Activated CD4-positive, alpha-beta T cell treated with anti-CD3 and anti-CD28 coated beads for 48 hours (primary cell): ENCODE data around the gene ENTHD1.

ENCODE experiments used
- DNase-seq: peaks from one replicate; pipeline ENCODE4 v3.0.0-alpha.2; 2020

ENTHD1 gene

DNA sequence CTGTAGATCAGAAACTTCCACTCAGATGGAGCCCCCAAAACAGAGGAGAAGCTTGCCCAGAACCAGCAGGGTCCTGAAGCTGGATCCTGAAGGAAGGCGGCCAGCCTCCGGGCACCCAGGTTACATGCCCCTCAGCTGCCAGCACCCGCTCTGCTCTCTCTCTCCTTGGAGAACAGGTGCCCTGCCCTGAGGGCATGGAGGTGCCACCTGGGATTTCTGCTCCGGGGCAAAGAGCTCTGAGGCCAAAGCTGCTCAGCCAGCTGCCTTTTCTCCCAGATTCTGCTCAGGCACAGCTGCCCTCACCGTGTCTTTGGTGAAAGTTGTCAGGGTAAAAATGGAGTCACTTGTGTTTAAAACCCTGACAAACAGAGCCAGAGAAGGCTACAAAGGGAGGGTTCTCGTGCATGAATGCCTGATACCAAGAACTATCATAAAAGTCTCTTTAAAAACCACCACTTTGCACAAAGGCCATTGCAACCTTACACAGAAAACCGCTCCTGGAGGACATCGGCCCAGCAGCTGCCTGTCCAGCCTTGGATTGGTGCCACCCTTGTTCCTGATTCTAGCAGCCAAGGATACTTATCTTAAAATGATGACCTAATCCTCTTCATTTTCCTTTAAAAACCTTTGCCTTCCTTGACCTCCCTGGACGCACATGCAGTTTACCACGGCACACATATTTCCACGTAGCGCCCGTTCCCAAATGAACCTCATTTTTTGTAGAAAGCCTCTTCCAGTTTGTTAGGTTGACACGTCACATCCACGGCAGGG lies 183.0 kb downstream of the ENTHD1 start:
- no peak for DNase-seq

DNA sequence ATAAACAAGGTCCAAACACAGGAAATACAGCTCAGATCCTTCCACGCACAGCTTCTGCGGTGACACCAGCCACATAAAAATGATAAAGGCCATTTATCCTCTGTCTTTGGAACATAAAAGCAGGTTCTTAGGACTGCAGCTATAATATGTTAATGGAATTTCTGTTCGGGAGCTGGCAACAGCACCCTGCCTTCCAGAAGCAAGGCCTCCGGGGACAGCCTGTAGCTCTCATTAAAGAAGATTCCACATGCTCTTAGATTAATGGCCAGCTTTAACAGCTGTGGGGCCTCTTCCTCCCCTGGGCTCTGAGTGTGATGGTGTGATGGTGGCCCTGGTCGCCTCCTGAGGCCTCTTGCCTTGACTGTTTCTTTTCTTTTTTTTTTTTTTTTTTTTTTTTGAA lies 185.7 kb downstream of the ENTHD1 start:
- no peak for DNase-seq

DNA sequence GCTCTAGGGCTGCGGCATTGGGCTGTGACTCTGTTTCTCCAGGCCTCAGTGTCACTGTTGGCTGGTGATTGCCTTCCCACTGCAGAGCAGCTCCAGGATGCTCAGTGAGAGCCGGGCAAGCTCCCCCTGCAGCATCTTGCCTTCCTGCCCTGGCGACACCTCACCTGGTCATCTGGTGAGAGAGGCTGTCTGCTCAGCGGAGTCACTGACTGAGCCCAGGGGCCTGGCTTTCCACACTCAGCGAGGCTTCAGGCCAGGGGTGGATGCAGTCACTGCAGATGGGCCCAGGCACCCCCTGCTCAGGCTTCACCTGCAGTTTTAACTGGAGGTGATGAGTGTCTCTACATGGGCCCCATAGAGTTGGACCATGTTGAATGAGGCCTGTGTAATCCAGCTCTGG lies 186.2 kb downstream of the ENTHD1 start:
- no peak for DNase-seq

DNA sequence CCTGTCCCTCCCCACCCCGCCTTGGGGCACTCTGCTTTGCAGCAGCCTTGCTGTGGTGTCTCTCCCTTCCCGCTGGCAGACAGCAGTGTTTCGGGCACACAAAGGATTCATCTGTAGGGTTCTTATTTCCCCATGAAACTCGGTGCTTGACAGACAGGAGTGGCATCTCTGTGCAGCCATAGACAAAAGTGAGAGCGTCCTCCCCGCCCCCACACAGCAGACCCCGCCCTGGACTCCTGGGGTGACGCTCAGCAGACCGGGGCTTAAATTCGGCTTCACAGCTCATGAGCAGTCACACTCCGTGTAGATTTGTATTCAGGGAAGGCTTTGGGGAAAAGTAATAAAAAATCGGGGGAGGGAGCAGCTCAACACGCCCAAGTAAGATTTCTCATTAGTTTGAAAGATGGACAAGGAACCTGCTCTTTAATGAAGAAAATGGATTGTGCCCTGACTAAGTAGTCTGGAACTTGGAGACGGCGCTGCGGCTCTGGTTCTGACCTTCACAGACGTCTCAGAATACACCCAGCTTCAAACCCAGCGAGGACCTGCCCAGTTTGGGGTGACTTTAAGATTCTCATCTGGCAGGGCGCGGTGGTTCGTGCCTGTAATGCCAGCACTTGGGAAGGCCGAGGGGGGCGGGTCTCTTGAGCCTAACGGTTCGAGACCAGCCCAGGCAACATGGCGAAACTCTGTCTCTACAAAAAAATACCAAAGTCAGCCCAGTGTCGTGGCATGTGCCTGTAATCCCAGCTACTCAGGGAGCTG lies 187.0 kb downstream of the ENTHD1 start:
- no peak for DNase-seq

- DNase-seq = no peak
Measured at GRCh38 chr22:39705386-39705785, 188.2 kb downstream of the ENTHD1 start.

DNA sequence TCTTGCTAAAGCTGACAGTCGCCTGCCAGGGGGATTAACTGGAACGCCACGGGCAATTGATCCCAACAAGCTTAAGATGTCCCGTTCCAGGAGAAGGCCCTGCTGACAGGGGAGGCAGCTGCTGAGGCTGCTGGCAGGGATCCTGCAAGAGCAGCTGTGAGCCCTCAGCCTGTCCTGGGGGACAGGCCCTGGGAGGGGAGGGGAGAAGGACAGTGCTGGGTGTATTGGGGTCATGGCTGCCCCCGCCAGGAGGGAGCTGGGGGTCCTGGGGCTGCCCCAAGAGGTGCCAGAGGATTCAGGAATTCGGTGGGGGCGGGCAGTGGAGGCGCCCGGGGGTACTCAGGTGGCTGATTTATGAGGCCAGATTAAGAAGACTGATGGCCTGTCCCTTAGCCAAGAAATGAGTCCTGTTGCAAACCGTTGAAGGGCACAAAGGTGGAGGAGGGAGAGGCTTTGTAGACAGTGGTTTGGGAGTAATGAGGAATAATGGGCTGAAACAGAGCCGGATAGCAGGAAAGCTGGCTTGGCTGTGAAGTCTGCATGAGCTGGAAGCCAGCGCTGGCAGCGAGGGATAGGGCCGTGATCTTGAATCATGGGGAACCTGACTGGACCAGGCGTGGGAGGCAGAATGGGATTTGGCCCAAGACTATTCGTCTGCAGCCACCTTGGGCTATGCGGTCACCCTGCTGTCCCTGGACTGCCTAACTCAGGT lies 189.5 kb downstream of the ENTHD1 start:
- no peak for DNase-seq

DNA sequence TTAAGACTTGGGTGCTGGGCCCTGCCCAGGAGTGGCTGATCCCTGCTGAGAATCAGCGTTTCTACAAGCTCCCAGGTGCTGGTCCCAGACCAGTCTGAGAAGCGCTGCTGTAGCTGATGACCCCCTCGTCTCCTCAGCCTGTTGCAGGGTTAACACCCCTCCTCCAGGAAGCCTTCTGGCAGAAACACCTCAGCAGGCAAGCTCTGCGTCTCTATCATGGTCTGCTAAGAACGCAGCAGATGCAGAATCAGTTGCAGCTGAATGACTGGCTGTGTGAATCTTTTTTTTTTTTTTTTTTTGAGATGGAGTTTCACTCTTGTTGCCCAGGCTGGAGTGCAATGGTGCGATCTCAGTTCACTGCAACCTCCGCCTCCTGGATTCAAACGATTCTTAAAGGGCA lies 190.5 kb downstream of the ENTHD1 start:
- no peak for DNase-seq

DNA sequence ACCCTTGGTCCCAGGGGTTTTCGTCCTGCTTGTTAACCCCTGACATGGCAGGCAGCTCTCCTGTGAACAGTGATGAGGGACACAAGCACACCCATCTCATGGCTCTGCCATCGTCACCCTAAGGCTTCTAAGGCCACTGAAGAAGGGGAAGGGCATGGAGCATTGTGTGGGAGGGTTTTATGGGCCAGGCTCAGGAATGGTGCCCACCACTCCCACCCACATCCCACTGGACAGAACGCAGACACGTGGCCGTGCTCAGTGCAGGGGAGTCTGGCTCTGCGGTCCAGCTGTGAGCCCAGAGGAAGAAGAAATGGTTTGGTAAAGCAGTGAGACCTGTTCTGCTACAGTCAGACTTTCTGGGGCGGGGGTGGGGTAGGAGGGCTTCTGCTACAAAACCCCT lies 193.0 kb downstream of the ENTHD1 start:
- DNase-seq = no peak

- DNase-seq = no peak
Measured at GRCh38 chr22:39699631-39700360, 193.8 kb downstream of the ENTHD1 start.

GRCh38 chr22:39697790-39698430 lies 195.7 kb downstream of the ENTHD1 start:
- no peak for DNase-seq

DNA sequence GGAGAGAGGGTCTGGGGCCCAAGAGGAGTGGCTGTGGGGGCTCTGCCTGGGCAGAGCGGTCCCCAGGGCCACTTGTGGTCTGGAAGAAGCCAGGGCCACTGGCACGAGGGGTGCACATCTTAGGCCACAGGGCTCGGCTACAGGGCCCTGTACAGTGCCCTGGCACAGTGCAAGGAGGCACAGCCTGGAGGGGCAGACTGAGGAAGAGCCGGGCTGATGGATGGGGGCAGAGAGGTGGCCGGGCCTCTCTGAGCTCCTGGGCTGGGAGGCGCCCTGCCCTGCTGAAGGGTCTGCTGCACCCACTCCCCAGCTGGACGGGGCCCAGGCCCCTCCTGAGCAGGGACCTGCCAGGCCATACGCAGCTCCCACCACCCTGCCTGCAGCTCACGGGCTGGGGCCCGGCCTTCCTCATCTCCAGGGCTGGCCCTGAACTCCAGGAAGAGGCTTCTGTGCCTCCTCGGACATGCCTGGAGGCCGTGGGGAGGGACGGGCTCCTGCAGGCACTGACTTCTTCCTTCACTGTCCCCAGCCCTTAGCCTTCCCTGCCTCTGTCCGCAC lies 199.5 kb downstream of the ENTHD1 start:
- DNase-seq = no peak
